ENCODE results near the gene PRKN. TPM values are rescaled to one million over a fixed set of nuclear protein-coding genes. Genes with fewer than 3 reads are reported as not detected.

The PRKN gene
- total RNA-seq, 2 experiments from 2014 or later: 0.63 TPM; not detected in 1

DNA sequence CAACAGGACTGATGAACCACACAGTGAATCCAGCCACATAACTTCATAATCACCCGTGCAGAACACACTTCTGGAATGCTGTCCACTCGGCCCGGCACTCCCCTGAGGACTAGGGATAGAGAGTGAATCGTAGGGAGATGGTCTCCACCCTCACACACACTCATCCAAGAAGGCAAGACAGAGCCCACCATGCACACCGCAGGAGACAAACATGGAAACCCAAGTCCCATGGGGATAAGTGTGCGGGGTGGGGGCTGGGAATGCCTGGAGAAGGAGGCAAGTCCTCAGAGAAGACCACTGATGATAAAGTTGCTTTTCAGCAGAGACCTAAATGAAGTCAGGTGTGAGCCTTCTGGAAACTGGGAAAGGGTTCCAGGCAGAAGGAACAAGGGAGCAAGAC, 1054.5 kb downstream of the PRKN start:
- Mint-ChIP-seq H3K27me3 (ENCODE audit: low read depth) (no peaks in the 10 kb centered on the region), H3K27ac (no peak overlapping the region), H3K9me3 (ENCODE audit: insufficient read depth) (no peaks in the 10 kb centered on the region), H3K36me3 (ENCODE audit: low read depth) (no peaks in the 10 kb centered on the region), H3K4me3 (no peak overlapping the region), H3K4me1 (ENCODE audit: low read depth) (no peaks in the 10 kb centered on the region)
- ChIA-PET CTCF (no interaction called here), POLR2A (no interaction called here)
- DNase-seq: no peak
- ATAC-seq: no peak

DNA sequence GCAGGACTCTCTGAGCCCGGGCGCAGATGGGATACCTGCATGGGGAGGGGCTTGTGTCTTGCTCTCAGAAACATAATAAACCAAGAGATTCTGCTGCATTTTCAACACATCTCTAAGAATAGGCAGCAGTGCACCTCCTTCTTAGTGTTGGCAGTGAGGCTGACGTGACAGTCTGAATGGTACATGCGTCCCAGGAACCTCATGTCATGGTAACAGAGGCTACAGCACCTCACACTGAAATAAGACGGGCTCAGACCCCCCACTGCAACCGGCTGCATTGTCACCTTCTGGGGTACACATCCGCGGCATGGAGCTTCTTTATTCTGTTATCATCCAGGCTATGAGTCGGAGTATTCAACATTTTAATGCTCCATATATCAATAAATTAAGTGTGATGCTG, 1056.4 kb downstream of the PRKN start:
- Mint-ChIP-seq H3K4me3 (no peak overlapping the region), H3K36me3 (ENCODE audit: low read depth) (no peaks in the 10 kb centered on the region), H3K27me3 (ENCODE audit: low read depth) (no peaks in the 10 kb centered on the region), H3K4me1 (ENCODE audit: low read depth) (no peaks in the 10 kb centered on the region), H3K27ac (no peak overlapping the region), H3K9me3 (ENCODE audit: insufficient read depth) (no peaks in the 10 kb centered on the region)
- CTCF ChIA-PET: no interaction called here
- POLR2A ChIA-PET: no interaction called here
- DNase-seq (no peak), ATAC-seq (no peak)

DNA sequence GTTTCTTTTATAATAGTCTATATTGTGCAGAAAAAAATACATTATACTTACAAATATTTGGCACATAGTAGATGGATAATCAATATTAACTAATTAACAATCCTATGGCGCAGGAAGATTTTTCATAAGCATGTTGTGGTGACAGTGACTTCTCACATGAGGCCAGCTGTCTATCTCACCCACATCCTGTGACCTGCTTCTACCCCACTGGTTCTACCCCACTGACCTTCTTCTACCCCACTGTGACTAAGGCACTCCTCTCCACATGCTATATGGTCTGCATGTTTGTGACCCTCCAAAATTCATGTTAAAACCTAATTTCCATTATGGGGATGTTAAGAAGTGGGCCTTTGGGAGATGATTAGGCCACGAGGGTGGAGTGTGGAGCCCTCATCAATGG, 1058.9 kb downstream of the PRKN start:
- POLR2A ChIA-PET: no interaction called here
- peaks cover 7% of the 10 kb centered on the region for H3K9me3 Mint-ChIP-seq (ENCODE audit: insufficient read depth)

DNA sequence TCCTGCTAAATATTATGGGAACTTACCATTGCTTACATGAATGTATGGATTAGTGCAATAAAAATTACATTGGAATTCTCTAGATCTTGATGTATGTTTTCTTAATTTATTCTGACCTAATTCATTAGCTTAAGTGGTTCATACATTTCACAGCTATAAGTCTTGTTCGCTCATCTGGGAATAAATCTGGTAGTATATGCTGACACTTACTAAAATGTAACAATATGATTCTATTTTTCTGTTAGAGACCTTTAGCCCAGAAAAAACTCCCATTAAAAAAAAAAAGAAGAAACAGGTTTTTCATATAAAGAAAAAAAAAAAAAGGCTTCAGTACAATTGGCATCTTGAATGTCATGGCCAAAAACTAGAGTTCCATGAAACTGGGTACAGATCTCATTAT, 1059.6 kb downstream of the PRKN start:
- Mint-ChIP-seq H3K36me3 (ENCODE audit: low read depth) (no peaks in the 10 kb centered on the region), H3K27ac (no peak overlapping the region), H3K27me3 (ENCODE audit: low read depth) (no peaks in the 10 kb centered on the region), H3K4me1 (ENCODE audit: low read depth) (no peaks in the 10 kb centered on the region), H3K4me3 (no peak overlapping the region), H3K9me3 (ENCODE audit: insufficient read depth) (peaks cover 8% of the 10 kb centered on the region)
- DNase-seq (no peak), ATAC-seq (no peak)
- CTCF ChIA-PET: interaction anchor here (1.0 kb wide), 1 partner anchor 250 kb away, joined by 3 read pairs; no protein-coding TSS in a partner anchor
- POLR2A ChIA-PET: no interaction called here

More for the DNA sequence above, 1058.9 kb downstream of the PRKN start:
- ATAC-seq (no peak), DNase-seq (no peak)
- CTCF ChIA-PET: no interaction called here
- H3K4me3 Mint-ChIP-seq: no peak overlapping the region
- no peaks in the 10 kb centered on the region for H3K36me3 Mint-ChIP-seq (ENCODE audit: low read depth)
- no peak overlapping the region for H3K27ac Mint-ChIP-seq
- H3K4me1 Mint-ChIP-seq (ENCODE audit: low read depth): no peaks in the 10 kb centered on the region
- H3K27me3 Mint-ChIP-seq (ENCODE audit: low read depth): no peaks in the 10 kb centered on the region

DNA sequence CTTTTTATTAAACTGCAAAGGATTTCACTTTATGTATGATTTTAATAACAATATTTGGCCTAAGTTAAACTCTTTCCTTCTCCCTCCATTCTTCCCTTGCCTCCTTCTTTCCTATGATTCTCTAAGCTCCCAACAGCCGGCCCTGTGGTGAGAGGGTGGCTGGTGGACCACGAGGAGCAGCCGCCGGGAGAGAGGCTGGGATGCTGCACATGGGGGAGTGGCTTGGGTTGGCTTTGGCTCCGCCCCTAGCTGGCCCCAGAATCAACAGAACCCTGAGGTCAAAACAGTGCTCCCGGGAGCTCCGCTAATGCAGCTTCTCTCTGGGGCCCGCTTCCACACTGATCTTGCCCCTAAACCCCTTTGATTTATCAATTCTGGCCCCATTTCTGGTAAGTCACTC, 1063.9 kb downstream of the PRKN start:
- Mint-ChIP-seq H3K4me1 (ENCODE audit: low read depth) (no peaks in the 10 kb centered on the region), H3K4me3 (no peak overlapping the region), H3K9me3 (ENCODE audit: insufficient read depth) (peaks cover 8% of the 10 kb centered on the region), H3K27me3 (ENCODE audit: low read depth) (no peaks in the 10 kb centered on the region), H3K27ac (no peak overlapping the region), H3K36me3 (ENCODE audit: low read depth) (no peaks in the 10 kb centered on the region)
- POLR2A ChIA-PET: no interaction called here
- DNase-seq (no peak), ATAC-seq (no peak)
- CTCF ChIA-PET: interaction anchor here (1.3 kb wide), 1 partner anchor 245 kb away, joined by 3 read pairs; no protein-coding TSS in a partner anchor

DNA sequence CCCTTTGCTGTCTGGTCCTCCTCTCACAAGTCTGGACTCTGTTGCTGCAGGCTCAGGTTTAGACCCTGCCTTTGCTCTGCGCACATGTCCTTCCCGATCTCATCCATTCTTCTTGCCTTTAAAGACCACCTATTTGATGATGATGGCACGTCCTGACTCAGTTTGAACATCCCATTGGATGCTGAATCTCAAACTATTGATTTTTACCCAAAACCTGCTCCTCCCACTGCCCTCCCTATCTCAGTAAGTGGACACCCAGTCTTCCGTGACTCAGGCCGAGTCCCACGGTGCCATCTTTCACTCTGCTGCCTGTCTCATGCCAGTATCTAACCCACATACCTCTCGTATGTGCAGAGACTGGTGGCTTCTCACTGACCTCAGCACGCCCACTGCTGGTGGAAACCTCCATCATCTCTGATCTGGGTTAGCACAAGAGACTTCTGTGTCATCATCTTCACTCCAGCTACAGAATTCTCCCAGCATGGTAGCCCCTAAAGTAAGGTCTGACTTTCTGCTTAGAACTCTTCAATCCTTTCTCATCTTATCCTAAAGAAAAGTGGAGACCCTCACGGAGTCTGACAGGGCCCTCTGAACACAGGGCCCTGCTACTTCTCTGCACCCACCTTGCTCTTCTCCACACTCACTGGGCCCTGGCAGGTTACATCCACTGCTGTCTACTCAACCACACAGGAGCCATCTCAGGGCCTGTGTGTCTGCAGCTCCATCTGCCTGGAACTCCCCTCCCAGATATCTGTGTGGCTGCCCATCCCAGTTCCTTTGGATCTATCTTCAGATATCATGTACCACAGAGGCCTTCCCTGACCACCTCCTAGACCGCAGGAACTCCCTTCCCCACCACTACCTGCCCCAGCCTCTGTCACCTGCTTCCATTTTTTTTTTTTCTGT, 1066.6 kb downstream of the PRKN start:
- no peaks in the 10 kb centered on the region for H3K27me3 Mint-ChIP-seq (ENCODE audit: low read depth)
- H3K36me3 Mint-ChIP-seq (ENCODE audit: low read depth): no peaks in the 10 kb centered on the region
- H3K9me3 Mint-ChIP-seq (ENCODE audit: insufficient read depth): peaks cover 8% of the 10 kb centered on the region
- H3K4me3 Mint-ChIP-seq: no peak overlapping the region
- DNase-seq: no peak
- ChIA-PET POLR2A (interaction anchor here (0.6 kb wide), 1 partner anchor 146 kb away, joined by 3 read pairs; no protein-coding TSS in a partner anchor), CTCF (no interaction called here)
- H3K4me1 Mint-ChIP-seq (ENCODE audit: low read depth): no peaks in the 10 kb centered on the region
- no peak for ATAC-seq
- H3K27ac Mint-ChIP-seq: no peak overlapping the region

DNA sequence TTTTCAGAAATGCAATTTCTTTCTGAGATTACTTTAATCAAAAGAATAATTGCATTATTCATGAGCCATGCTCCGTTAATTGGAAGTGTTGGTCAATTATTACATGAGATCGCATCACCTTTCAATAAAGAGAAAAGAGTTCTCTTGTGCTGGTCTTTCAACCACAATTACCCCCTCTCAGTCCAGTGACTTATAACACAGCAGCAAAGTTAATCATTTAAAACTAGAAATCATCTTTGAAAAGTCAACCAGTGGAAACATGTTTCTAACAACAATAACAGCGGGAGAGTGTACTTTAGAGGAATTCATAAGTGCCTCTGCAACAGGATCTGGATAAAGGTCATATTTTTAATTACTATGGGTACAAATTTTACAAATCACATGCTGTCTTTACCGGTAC, 1069.4 kb downstream of the PRKN start:
- ChIA-PET CTCF (no interaction called here), POLR2A (no interaction called here)
- DNase-seq (no peak), ATAC-seq (no peak)
- Mint-ChIP-seq H3K9me3 (ENCODE audit: insufficient read depth) (no peaks in the 10 kb centered on the region), H3K27ac (no peak overlapping the region), H3K27me3 (ENCODE audit: low read depth) (no peaks in the 10 kb centered on the region), H3K4me1 (ENCODE audit: low read depth) (no peaks in the 10 kb centered on the region), H3K36me3 (ENCODE audit: low read depth) (no peaks in the 10 kb centered on the region), H3K4me3 (no peak overlapping the region)

DNA sequence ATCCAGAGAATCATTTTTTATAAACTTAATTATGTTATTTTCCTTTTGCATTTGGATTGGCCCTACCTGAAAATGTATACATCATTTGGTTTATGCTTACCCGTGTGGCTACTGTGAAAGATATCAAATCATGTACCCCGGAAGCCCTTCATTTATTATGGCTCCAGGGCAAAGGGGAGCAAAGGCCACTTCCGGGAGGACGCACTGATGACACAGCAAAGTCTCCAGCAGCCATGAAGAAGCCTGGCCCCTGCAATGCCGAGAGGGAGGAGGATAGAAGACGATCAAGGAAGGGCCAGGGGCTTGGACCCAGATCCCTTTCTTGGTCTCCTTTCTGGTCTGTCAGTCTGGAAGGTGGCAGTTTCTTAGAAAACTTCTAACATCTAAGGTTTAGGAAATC, 1073.4 kb downstream of the PRKN start:
- POLR2A ChIA-PET: no interaction called here
- no peaks in the 10 kb centered on the region for H3K36me3 Mint-ChIP-seq (ENCODE audit: low read depth)
- ATAC-seq (no peak), DNase-seq (no peak)
- no peak overlapping the region for H3K4me3 Mint-ChIP-seq
- H3K9me3 Mint-ChIP-seq (ENCODE audit: insufficient read depth): no peaks in the 10 kb centered on the region
- no peaks in the 10 kb centered on the region for H3K27me3 Mint-ChIP-seq (ENCODE audit: low read depth)
- CTCF ChIA-PET: no interaction called here
- H3K4me1 Mint-ChIP-seq (ENCODE audit: low read depth): no peaks in the 10 kb centered on the region
- H3K27ac Mint-ChIP-seq: no peak overlapping the region

DNA sequence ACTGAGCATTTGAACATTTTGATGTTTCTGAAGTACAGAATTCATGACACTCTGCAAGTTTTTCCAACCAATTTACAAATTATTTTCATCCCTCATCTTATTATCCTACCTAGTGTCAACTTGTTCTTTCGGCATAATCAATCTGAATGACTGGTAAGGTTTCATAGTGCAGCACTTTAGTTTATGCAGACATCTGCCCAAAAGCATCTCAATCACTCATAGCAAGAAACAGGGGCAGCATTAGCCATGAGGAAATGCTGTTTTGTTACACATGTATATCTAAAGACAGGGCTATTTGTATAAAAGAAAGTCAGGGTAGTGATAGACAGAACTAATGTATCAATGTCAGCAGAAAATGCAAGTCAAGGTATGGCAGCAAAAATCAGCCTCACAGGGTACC, 1075.6 kb downstream of the PRKN start:
- ChIA-PET POLR2A (no interaction called here), CTCF (no interaction called here)
- no peak for DNase-seq
- Mint-ChIP-seq H3K4me3 (no peak overlapping the region), H3K9me3 (ENCODE audit: insufficient read depth) (no peaks in the 10 kb centered on the region), H3K27me3 (ENCODE audit: low read depth) (no peaks in the 10 kb centered on the region), H3K4me1 (ENCODE audit: low read depth) (no peaks in the 10 kb centered on the region), H3K36me3 (ENCODE audit: low read depth) (no peaks in the 10 kb centered on the region), H3K27ac (no peak overlapping the region)
- ATAC-seq: no peak

DNA sequence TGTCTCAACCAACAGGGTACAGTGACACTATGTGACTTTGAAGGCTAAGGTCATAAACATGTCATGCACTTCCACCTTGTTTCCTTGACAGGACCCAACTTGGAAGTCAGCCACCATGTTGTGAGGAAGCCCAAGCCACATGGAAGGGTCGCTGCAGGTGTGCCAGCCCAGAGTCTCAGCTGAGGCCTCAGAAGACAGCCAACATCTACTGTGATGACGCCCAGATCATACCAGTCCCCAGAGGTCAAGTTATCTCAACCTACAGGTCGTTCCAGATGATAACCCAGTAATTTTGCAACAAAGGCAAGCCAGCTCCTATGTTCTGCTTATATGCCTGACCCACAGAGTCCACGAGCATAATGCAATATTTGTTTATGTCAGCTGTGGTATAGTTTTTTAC, 1077.7 kb downstream of the PRKN start:
- H3K4me1 Mint-ChIP-seq (ENCODE audit: low read depth): no peaks in the 10 kb centered on the region
- H3K9me3 Mint-ChIP-seq (ENCODE audit: insufficient read depth): no peaks in the 10 kb centered on the region
- no peaks in the 10 kb centered on the region for H3K36me3 Mint-ChIP-seq (ENCODE audit: low read depth)
- DNase-seq (no peak), ATAC-seq (no peak)
- no peak overlapping the region for H3K27ac Mint-ChIP-seq
- H3K4me3 Mint-ChIP-seq: no peak overlapping the region
- CTCF ChIA-PET: interaction anchor here (0.7 kb wide), 1 partner anchor 39 kb away, joined by 3 read pairs; no protein-coding TSS in a partner anchor
- no peaks in the 10 kb centered on the region for H3K27me3 Mint-ChIP-seq (ENCODE audit: low read depth)
- POLR2A ChIA-PET: no interaction called here

DNA sequence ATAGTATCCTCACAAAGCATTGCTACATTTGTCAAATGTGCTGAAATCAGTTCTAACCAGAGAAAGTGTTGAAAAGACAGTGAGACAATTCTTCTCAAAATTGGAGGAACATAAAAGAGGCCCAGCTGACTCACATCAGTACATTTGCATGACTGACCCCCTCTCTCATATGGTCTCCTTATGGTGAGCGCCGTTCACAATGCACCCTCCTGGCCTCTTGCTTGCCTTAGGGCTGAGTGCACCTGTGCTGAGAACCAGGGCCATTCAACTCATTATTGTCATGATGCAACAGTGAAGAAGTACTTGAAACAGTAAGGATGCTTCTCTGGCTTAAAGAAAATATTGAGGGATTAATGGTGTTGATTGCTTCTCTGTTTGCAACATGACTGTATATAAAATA, 1078.5 kb downstream of the PRKN start:
- Mint-ChIP-seq H3K27me3 (ENCODE audit: low read depth) (no peaks in the 10 kb centered on the region), H3K9me3 (ENCODE audit: insufficient read depth) (no peaks in the 10 kb centered on the region), H3K36me3 (ENCODE audit: low read depth) (no peaks in the 10 kb centered on the region), H3K27ac (no peak overlapping the region), H3K4me1 (ENCODE audit: low read depth) (no peaks in the 10 kb centered on the region), H3K4me3 (no peak overlapping the region)
- ChIA-PET CTCF (no interaction called here), POLR2A (no interaction called here)
- ATAC-seq: no peak
- no peak for DNase-seq

DNA sequence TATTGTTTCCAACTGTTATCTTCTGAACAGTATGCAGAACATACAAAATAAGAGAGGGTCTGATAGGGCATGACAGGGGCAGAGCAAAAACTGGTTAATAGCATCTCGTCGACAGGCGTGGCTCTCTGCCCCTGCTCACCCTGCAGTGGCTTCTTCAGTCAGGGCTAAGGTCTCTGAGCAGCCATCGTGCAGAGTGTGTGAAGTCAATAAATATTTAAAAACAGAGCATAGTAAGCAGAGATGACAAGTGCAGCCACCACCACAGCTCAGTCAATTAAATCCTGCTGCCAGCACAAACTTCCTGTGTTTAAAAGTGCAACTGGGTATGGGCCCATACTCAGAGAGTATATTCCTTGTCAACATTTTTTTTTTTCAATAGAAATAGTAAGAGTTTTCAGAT, 1080.3 kb downstream of the PRKN start:
- POLR2A ChIA-PET: no interaction called here
- DNase-seq (no peak), ATAC-seq (no peak)
- Mint-ChIP-seq H3K27ac (no peak overlapping the region), H3K4me3 (no peak overlapping the region), H3K27me3 (ENCODE audit: low read depth) (no peaks in the 10 kb centered on the region), H3K36me3 (ENCODE audit: low read depth) (no peaks in the 10 kb centered on the region), H3K9me3 (ENCODE audit: insufficient read depth) (no peaks in the 10 kb centered on the region), H3K4me1 (ENCODE audit: low read depth) (no peaks in the 10 kb centered on the region)
- CTCF ChIA-PET: no interaction called here

DNA sequence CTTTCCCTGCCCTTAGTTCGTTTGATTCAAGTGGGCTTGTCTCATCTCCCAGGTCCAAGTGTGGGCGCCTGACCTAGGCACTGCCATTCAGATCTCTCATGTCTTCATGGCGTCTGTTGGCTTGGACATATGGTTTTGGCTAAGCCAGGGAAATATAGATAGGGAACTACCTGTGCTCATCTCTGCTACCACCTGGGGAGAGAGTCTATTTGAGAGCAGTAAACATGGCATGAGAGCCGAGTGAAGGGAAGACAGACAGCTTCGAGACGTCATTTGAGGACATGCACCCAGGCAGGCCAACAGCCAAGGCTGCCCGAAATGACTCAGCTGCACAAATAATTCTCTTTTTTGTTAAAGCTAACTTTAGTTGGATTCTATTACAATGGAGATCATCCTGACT, 1083.0 kb downstream of the PRKN start:
- H3K27me3 Mint-ChIP-seq (ENCODE audit: low read depth): no peaks in the 10 kb centered on the region
- H3K27ac Mint-ChIP-seq: no peak overlapping the region

More for the DNA sequence above, 1083.0 kb downstream of the PRKN start:
- no peak for DNase-seq
- no peaks in the 10 kb centered on the region for H3K9me3 Mint-ChIP-seq (ENCODE audit: insufficient read depth)
- ChIA-PET POLR2A (no interaction called here), CTCF (no interaction called here)
- no peak overlapping the region for H3K4me3 Mint-ChIP-seq
- no peaks in the 10 kb centered on the region for H3K36me3 Mint-ChIP-seq (ENCODE audit: low read depth)
- H3K4me1 Mint-ChIP-seq (ENCODE audit: low read depth): no peaks in the 10 kb centered on the region
- ATAC-seq: no peak

Measured in activated CD8-positive, alpha-beta T cell treated with anti-CD3 and anti-CD28 coated beads, Interleukin-2, amount 10 ng/mL, durations not matched to agents 7 days and 5 days (primary cell).